Neural cell (in vitro differentiated cells): ENCODE measurements around the gene COL28A1. TPM values are rescaled to one million over a fixed set of nuclear protein-coding genes. Genes with fewer than 3 reads are reported as not detected.

Source experiments
- H2AFZ ChIP-seq: fragments of 200-600, 300-800 bp; sonication (generic), shearing (Covaris generic); 2 replicates; pipeline ENCODE4 v1.6.0; 2014; ENCODE audit warnings: low read depth, mild to moderate bottlenecking, antibody characterized with exemption, low read length, moderate library complexity
- H3F3A ChIP-seq: fragments of 200-600 bp; shearing (Covaris generic); 2 replicates; pipeline ENCODE4 v1.6.1; 2016; ENCODE audit warnings: mild to moderate bottlenecking, moderate library complexity, mixed read lengths, antibody characterized with exemption, low read length; ENCODE audit not compliant: insufficient read depth, poor library complexity, severe bottlenecking
- H3K27ac ChIP-seq: fragments of 200-600, 300-800 bp; sonication (generic), shearing (Covaris generic); 2 replicates; pipeline ENCODE4 v1.5.1; 2014; ENCODE audit warnings: mild to moderate bottlenecking, low read length, moderate library complexity
- H3K27me3 ChIP-seq: fragments of 300-800, 200-600 bp; sonication (generic), shearing (Covaris generic); 2 replicates; pipeline ENCODE4 v1.6.0; 2014; ENCODE audit warnings: mild to moderate bottlenecking, low read depth, low read length, moderate library complexity; ENCODE audit not compliant: insufficient read depth
- H3K36me3 ChIP-seq: fragments of 300-800, 200-600 bp; sonication (generic), shearing (Covaris generic); 2 replicates; pipeline ENCODE4 v1.5.1; 2014; ENCODE audit warnings: mild to moderate bottlenecking, antibody characterized with exemption, low read length, moderate library complexity; ENCODE audit not compliant: insufficient read depth
- H3K4me2 ChIP-seq: fragments of 300-800, 200-600 bp; sonication (generic), shearing (Covaris generic); 2 replicates; pipeline ENCODE4 v1.6.0; 2014; ENCODE audit warnings: mild to moderate bottlenecking, low read length
- H3K4me3 ChIP-seq: fragments of 300-800, 200-600 bp; sonication (generic), shearing (Covaris generic); 2 replicates; pipeline ENCODE4 v1.5.1; 2014; ENCODE audit warnings: mild to moderate bottlenecking, low read length, moderate library complexity
- H3K79me2 ChIP-seq: fragments of 200-600 bp; shearing (Covaris generic); replicated peaks from 2 replicates; pipeline ENCODE4 v1.6.0; 2014; ENCODE audit warnings: mild to moderate bottlenecking, low read length, moderate library complexity; ENCODE audit not compliant: insufficient read depth
- H3K9ac ChIP-seq: fragments of 300-800, 200-600 bp; sonication (generic), shearing (Covaris generic); 2 replicates; pipeline ENCODE4 v1.6.1; 2016; ENCODE audit warnings: mild to moderate bottlenecking, low read length, mixed read lengths
- H3K9me2 ChIP-seq: fragments of 200-600 bp; shearing (Covaris generic); 2 replicates; pipeline ENCODE4 v1.6.1; 2016; ENCODE audit warnings: mild to moderate bottlenecking, low read length, mixed read lengths; ENCODE audit not compliant: insufficient read depth
- H3K9me3 ChIP-seq: fragments of 200-600, 300-800 bp; sonication (generic), shearing (Covaris generic); 2 replicates; pipeline ENCODE4 v1.6.1; 2016; ENCODE audit warnings: mild to moderate bottlenecking, mixed run types, low read length, moderate library complexity, mixed read lengths
- H4K20me1 ChIP-seq: fragments of 200-600 bp; shearing (Covaris generic); 2 replicates; pipeline ENCODE4 v1.6.1; 2016; ENCODE audit warnings: mild to moderate bottlenecking, mixed run types; ENCODE audit not compliant: insufficient read depth
- CTCF ChIP-seq: fragments of 450-650 bp; IDR thresholded peaks from 2 replicates; pipeline ENCODE4 v1.5.1; 2014; ENCODE audit warnings: antibody characterized with exemption, mild to moderate bottlenecking, moderate library complexity; ENCODE audit not compliant: poor library complexity, severe bottlenecking
- EP300 ChIP-seq: fragments of 450-650 bp; conservative IDR thresholded peaks from 2 replicates; pipeline ENCODE4 v1.6.1; 2014; ENCODE audit warnings: antibody characterized with exemption, mild to moderate bottlenecking, moderate library complexity; ENCODE audit not compliant: poor library complexity, severe bottlenecking
- EZH2 ChIP-seq: fragments of 200-600, 300-800 bp; shearing (Covaris generic), sonication (generic); IDR thresholded peaks from 2 replicates; pipeline ENCODE4 v1.6.1; 2014; ENCODE audit warnings: antibody characterized with exemption, low read length, borderline replicate concordance, mild to moderate bottlenecking; ENCODE audit not compliant: insufficient read depth, poor library complexity, severe bottlenecking
- MXI1 ChIP-seq: fragments of 450-650 bp; conservative IDR thresholded peaks from 2 replicates; pipeline ENCODE4 v1.6.1; 2014; ENCODE audit warnings: antibody characterized with exemption, mild to moderate bottlenecking; ENCODE audit not compliant: poor library complexity, severe bottlenecking
- POLR2AphosphoS5 ChIP-seq: IDR thresholded peaks from 2 replicates; pipeline ENCODE4 v1.6.1; 2012
- RAD21 ChIP-seq: fragments of 450-650 bp; conservative IDR thresholded peaks from 2 replicates; pipeline ENCODE4 v1.6.1; 2014; ENCODE audit warnings: antibody characterized with exemption, mild to moderate bottlenecking, moderate library complexity
- SMC3 ChIP-seq: fragments of 450-650 bp; conservative IDR thresholded peaks from 2 replicates; pipeline ENCODE4 v1.6.1; 2014; ENCODE audit warnings: antibody characterized with exemption, mild to moderate bottlenecking, moderate library complexity; ENCODE audit not compliant: poor library complexity
- TAF1 ChIP-seq: IDR thresholded peaks from 2 replicates; pipeline ENCODE4 v1.6.1; 2012; ENCODE audit warnings: low read depth
- polyA plus RNA-seq: library from polyadenylated mRNA; depleted of rRNA; stranded (reverse); fragments of >200 nt; gene quantifications from 2 replicates; pipeline ENCODE4 v1.2.3, GENCODE V29; 2014
- TF ChIP-seq, protein P1 (sequence below): IDR thresholded peaks from 2 replicates; pipeline ENCODE4 v1.6.1; 2012; ENCODE audit warnings: borderline replicate concordance

The COL28A1 gene
- polyA plus RNA-seq, 1 donor from 2014 or later, result 1.0 TPM

DNA sequence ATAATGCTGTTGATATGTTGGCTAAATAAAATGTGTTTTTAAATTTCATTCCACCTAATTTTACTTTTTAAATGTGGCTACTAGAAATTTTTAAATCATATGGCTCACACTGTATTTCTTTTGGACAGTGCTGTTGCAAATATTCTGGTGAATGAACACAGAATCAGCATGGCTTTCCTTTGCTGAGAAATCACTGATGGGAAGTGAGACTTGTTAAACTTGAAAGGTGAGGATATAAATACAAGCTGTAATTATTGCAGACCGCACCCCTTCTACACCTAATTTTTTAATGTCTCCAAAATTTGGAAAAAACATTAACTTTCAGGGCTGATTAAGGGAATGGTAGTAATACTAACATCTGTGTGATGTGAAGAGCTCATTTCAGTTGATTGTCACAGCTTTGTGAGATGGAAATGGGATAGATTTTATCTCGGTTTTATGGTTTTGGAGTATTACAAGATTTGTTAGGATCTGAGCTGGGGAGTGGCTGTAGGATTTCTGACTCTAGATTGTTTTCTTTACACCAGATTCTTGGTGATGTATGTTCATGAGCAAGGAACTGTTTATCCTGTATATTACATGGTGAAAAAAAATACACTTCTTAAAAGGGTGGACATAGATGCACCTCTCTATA lies 32.3 kb upstream of the COL28A1 start:
- no peaks in the 10 kb centered on the region for H3K9me3 ChIP-seq
- H3K9ac ChIP-seq, result peak overlapping the region; percentile 74
- no peaks in the 10 kb centered on the region for H3K36me3 ChIP-seq
- TF ChIP-seq EP300, result no peak
- no peak overlapping the region for H2AFZ ChIP-seq
- H4K20me1 ChIP-seq, result no peaks in the 10 kb centered on the region
- peaks cover 3% of the 10 kb centered on the region for H3F3A ChIP-seq
- peaks cover 37% of the 10 kb centered on the region for H3K79me2 ChIP-seq
- peak overlapping the region; percentile 89 for H3K4me2 ChIP-seq
- no peaks in the 10 kb centered on the region for H3K9me2 ChIP-seq
- H3K27me3 ChIP-seq, result no peaks in the 10 kb centered on the region
- no peak overlapping the region for H3K27ac ChIP-seq
- H3K4me3 ChIP-seq, result peak overlapping the region; percentile 84

DNA sequence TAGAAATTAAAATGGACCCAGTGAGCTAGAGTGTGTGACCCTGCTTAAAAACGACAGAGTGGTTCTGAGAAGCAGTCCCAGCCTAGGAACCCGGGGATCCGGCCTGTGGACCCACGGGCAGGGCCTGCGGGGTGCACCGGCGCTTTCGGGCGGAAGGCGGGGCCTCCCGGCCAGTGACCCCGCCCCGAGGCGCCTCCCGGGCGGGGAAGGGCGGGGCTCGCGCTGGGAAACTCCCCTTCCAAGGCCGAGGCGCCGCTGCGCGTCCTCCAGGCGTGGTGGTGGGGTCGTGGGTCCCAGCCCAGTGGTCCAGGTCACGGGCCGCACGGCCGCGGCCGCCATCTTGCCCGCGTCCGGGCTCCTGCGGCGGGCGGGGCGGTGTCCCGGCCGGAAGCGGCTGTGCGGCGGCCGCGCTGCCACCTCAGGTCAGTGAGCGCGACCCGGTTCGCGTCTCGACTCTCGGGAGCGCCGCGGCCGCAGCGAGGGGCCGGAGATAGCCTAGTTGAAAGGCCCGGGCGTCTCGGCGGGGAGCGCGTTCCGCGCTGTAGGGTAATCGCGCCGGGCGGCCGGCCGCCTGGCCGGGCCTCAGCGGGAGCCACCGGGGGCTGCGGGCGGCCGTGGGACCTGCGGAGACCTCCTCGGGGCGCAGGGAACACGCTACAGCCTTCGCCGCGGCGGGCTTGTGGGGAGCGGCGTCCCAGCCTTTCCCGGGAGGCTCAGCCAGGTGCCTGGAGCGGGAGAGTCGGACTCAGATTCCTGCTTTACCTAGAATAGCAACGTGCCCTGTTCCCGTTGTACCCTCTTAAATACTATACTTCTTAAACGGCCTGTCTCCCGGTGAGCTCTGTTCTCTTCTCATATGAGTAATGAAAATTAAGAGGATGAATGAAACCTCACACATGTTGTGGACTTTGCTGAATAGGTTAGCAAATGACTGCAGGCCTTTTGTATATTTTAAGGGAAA lies 31.3 kb upstream of the COL28A1 start, which contains the start of gene MIOS:
Gene MIOS (plus strand): TSS at position 234 of the 961 bp plus-strand sequence. CDS start 5,592 bp downstream, outside the sequence.
- Histone ChIP-seq H3K27ac (peak within 1 kb of the TSS; percentile 39), H2AFZ (peak within 1 kb of the TSS; percentile 27), H3F3A (peaks cover 3% of the 10 kb centered on the region), H3K27me3 (no peaks in the 10 kb centered on the region), H3K9ac (peak within 1 kb of the TSS; percentile 74), H4K20me1 (no peaks in the 10 kb centered on the region), H3K79me2 (peaks cover 31% of the 10 kb centered on the region), H3K4me2 (peak within 1 kb of the TSS; percentile 89), H3K4me3 (peak within 1 kb of the TSS; percentile 84), H3K36me3 (no peaks in the 10 kb centered on the region), H3K9me3 (no peaks in the 10 kb centered on the region), H3K9me2 (no peaks in the 10 kb centered on the region)
- peak; percentile 16 for TF ChIP-seq EP300
- TF ChIP-seq EZH2, result no peak
- TF ChIP-seq, protein P1, sequence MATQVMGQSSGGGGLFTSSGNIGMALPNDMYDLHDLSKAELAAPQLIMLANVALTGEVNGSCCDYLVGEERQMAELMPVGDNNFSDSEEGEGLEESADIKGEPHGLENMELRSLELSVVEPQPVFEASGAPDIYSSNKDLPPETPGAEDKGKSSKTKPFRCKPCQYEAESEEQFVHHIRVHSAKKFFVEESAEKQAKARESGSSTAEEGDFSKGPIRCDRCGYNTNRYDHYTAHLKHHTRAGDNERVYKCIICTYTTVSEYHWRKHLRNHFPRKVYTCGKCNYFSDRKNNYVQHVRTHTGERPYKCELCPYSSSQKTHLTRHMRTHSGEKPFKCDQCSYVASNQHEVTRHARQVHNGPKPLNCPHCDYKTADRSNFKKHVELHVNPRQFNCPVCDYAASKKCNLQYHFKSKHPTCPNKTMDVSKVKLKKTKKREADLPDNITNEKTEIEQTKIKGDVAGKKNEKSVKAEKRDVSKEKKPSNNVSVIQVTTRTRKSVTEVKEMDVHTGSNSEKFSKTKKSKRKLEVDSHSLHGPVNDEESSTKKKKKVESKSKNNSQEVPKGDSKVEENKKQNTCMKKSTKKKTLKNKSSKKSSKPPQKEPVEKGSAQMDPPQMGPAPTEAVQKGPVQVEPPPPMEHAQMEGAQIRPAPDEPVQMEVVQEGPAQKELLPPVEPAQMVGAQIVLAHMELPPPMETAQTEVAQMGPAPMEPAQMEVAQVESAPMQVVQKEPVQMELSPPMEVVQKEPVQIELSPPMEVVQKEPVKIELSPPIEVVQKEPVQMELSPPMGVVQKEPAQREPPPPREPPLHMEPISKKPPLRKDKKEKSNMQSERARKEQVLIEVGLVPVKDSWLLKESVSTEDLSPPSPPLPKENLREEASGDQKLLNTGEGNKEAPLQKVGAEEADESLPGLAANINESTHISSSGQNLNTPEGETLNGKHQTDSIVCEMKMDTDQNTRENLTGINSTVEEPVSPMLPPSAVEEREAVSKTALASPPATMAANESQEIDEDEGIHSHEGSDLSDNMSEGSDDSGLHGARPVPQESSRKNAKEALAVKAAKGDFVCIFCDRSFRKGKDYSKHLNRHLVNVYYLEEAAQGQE, result no peak
- no peak for TF ChIP-seq MXI1
- no peak for TF ChIP-seq CTCF
- TF ChIP-seq TAF1, result peak; percentile 5
- TF ChIP-seq POLR2AphosphoS5, result peak; percentile 33
- peak; percentile 24 for TF ChIP-seq RAD21
- no peak for TF ChIP-seq SMC3
